ENCODE results near the gene LIPG. TPM values are rescaled to one million over a fixed set of nuclear protein-coding genes. Genes with fewer than 3 reads are reported as not detected.

Gene LIPG
- total RNA-seq, 1 experiment from 2014 or later = 0.43 TPM

GRCh38 chr18:49632588-49632987 lies 70.7 kb downstream of the LIPG start:
- no peak for DNase-seq (ENCODE audit: low read depth)

DNA sequence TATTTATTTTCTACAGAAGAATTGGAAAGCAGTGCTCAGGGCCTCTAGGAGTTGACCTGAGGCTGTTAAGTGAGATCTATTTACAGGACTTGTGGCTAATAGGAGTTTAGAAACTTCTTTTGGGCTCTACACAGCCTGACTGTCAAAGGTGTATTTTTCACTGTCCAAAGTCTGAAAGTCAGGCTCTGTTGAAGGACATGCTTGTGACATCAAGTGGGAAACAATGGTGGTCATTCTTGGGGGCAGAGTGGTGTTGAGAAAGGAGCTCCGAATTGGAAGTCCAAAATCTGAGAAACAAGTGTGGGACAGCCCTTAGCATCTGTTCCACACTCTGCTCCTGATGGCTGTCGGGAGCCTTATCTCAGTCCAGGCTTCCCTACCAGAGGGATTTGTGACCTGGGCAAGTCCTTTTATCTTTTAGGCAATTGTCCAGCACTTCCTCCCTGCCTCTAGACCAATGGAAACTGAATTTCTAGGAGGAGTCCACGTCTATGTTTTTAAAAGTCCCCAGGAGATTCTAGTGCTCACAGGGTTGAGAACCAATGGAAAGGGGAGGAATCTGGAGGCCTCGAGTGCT lies 76.4 kb downstream of the LIPG start:
- DNase-seq (ENCODE audit: low read depth) = no peak

GRCh38 chr18:49638891-49639557 lies 77.2 kb downstream of the LIPG start:
- no peak for DNase-seq (ENCODE audit: low read depth)

GRCh38 chr18:49639643-49640391 lies 78.0 kb downstream of the LIPG start:
- peak; percentile 11 for DNase-seq (ENCODE audit: low read depth)

DNA sequence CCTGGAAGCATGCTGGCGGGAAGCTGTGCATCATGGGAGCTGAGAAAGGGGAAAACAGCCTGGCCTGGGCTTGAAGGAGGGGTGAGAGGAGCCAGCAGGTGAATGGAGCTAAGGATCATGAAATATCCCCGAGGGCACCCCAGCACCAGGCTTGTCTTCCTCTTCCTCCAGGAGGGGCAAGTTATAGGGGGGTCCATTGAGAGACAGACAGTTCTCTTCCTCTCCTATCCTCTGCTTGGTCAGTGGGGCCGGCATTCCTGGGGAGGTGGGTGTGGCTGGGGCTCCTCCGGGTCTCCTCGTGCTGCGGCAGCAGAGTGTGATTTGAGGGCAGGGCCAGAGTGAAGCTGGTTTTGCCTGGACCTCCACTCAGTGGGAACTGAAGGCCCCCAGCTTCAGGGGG lies 78.9 kb downstream of the LIPG start:
- no peak for DNase-seq (ENCODE audit: low read depth)

- no peak for DNase-seq (ENCODE audit: low read depth)
Observed at GRCh38 chr18:49645196-49645595, 83.3 kb downstream of the LIPG start.

DNA sequence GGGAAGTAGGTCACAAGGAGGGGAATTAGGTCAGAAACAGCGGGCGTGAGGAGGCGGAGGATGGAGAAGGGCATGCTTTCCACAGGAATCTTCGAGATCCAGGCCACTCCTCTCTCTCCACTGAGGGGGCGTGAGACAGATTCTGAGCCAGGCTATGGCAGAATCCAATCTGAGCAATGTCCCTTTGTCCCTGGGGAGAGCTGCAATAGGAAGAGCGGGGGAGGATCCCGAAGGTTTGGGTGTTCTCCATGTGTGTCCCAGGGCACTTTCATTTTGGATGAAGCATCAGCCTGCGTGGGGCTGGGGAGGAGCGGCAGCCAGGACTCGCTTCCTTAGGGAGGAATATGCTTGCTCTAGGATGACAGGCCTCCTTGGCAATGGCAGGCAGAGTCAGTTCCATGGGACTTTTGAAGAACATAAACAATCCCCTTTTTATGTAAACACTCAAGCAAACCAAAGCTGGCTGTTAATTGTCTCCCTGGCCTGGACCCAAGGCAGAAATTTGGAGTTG lies 84.0 kb downstream of the LIPG start:
- no peak for DNase-seq (ENCODE audit: low read depth)

GRCh38 chr18:49646873-49647272 lies 85.0 kb downstream of the LIPG start:
- no peak for DNase-seq (ENCODE audit: low read depth)

GRCh38 chr18:49647496-49648168 lies 85.8 kb downstream of the LIPG start:
- DNase-seq (ENCODE audit: low read depth) = peak; percentile 73

DNA sequence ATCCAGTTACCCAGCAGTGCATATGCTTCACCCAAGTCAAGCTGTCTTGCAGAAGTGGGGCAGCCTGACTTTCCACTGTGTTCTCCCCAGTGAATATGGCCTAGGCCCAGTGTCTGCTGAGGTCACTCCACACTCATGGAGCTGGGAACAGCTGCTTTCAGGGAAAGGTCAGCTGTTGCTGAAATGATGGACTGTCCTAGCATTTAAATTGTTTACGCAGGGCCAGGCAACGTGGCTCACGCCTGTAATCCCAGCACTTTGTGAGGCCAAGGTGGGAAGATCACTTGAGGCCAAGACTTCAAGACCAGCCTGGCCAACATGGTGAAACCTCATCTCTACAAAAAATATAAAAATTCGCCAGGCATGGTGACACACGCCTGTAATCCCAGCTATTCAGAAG lies 86.5 kb downstream of the LIPG start:
- no peak for DNase-seq (ENCODE audit: low read depth)

Other genes with a start within 250 kb of the LIPG start
- 59.4 and 75.6 TPM in 2 replicates for gene DYM, start 101.4 kb upstream of the LIPG start, total RNA-seq (2014; rRNA removed; shearing (Covaris generic))
- 10.7 and 23.4 TPM in 2 replicates for gene C18orf32, start 74.8 kb upstream of the LIPG start, total RNA-seq (2014; rRNA removed; shearing (Covaris generic))
- 3,061 and 3,120 TPM in 2 replicates for gene RPL17, start 69.6 kb upstream of the LIPG start, total RNA-seq (2014; rRNA removed; shearing (Covaris generic))